GM12873 (cell line): ENCODE results near the gene GIT2.

Experiments
- TF ChIP-seq, protein P1 (sequence below): IDR thresholded peaks from 2 replicates; pipeline ENCODE4 v1.5.1; 2012; ENCODE audit warnings: low read depth, mild to moderate bottlenecking, moderate library complexity, low read length, control low read depth; ENCODE audit not compliant: insufficient read depth; ENCODE audit errors: missing control alignments

The GIT2 gene

DNA sequence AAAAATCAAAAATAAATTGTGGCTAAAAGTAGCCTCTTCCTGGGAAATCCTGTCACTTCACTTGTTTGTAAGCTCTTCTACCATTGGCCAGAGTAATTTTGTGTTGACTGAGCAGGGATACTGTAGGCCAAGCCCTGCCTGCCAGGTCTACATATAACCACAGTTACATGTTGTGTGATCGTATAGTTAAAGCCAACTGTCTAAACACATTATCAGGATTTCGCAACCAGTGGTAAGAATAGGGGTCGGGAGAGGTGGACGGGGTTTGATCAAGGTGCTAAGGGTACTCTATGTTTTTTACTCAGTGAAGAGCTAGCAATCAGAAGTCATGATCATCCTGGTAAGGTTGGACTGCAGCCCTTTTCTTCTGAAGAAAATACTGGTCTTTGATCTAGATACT lies 16.5 kb upstream of the GIT2 start:
- TF ChIP-seq, protein P1, sequence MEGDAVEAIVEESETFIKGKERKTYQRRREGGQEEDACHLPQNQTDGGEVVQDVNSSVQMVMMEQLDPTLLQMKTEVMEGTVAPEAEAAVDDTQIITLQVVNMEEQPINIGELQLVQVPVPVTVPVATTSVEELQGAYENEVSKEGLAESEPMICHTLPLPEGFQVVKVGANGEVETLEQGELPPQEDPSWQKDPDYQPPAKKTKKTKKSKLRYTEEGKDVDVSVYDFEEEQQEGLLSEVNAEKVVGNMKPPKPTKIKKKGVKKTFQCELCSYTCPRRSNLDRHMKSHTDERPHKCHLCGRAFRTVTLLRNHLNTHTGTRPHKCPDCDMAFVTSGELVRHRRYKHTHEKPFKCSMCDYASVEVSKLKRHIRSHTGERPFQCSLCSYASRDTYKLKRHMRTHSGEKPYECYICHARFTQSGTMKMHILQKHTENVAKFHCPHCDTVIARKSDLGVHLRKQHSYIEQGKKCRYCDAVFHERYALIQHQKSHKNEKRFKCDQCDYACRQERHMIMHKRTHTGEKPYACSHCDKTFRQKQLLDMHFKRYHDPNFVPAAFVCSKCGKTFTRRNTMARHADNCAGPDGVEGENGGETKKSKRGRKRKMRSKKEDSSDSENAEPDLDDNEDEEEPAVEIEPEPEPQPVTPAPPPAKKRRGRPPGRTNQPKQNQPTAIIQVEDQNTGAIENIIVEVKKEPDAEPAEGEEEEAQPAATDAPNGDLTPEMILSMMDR, result no peak

GRCh38 chr12:110012137-110012536 lies 16.0 kb upstream of the GIT2 start:
- TF ChIP-seq, protein P1, result no peak

DNA sequence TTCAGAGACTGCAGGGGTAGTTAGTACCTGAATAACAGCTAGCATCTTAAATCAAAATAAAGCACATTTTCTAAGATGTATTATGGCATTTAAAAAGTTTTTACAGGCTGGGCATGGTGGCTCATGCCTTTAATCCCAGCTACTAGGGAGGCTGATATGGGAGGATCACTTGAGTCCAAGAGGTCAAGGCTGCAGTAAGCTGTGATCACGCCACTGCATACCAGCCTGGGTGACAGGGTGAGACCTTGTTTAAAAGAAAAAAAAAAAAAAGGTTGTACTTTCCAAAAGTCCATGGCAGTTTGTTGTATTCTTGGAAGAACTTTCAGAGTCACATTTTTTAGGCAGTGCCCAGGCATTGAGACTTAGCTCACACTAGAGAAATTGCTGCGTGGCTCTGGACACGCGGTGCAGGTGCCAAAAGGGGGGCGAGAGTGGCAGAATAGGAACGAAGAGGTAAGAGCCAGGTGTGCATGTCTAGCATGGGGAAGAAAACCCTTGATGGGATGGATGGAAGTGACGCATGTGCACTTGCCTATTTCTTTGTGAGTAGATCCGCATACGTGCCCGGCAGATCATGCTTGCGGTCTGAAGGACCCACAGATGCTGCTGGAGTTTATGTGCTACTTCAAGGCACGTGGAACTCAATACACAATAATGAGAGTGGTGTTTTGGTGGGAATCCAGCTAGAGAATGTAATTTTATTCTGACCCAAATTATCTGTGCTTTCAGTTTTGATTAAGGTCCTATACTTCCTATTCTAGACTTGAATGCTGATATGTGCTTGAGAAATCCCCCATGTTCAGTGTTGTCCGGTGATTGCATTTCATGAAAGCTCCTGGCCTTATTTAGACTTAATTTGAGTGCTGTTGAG lies 14.9 kb upstream of the GIT2 start:
- TF ChIP-seq, protein P1, result no peak

GRCh38 chr12:110007881-110008280 lies 11.7 kb upstream of the GIT2 start:
- TF ChIP-seq, protein P1, result no peak

- TF ChIP-seq, protein P1, result no peak
These were observed 9.9 kb upstream of the GIT2 start for GRCh38 chr12:110006115-110006514.

GRCh38 chr12:110005319-110005973 lies 9.3 kb upstream of the GIT2 start:
- TF ChIP-seq, protein P1, result no peak

GRCh38 chr12:110004598-110004997 lies 8.4 kb upstream of the GIT2 start:
- TF ChIP-seq, protein P1, result no peak
